ES-I3 (cell line): ENCODE data around the gene HSD11B1.

ENCODE experiments used
- H3K36me3 ChIP-seq: 2 replicates; pipeline ENCODE4 v1.6.1; 2013; ENCODE audit warnings: mild to moderate bottlenecking, low read length, control low read depth, moderate library complexity; ENCODE audit not compliant: insufficient read depth
- H3K4me1 ChIP-seq: 2 replicates; pipeline ENCODE4 v1.6.1; 2013; ENCODE audit warnings: mild to moderate bottlenecking, control low read depth, low read length; ENCODE audit not compliant: insufficient read depth
- H3K9ac ChIP-seq: 2 replicates; pipeline ENCODE4 v1.6.1; 2013; ENCODE audit warnings: low read depth, mild to moderate bottlenecking, low read length, moderate library complexity
- H3K9me3 ChIP-seq: 2 replicates; pipeline ENCODE4 v1.6.1; 2013; ENCODE audit warnings: mild to moderate bottlenecking, low read length, moderate library complexity; ENCODE audit not compliant: control insufficient read depth, insufficient read depth

Gene HSD11B1

GRCh38 chr1:209727785-209728184 is 23.1 kb downstream of the HSD11B1 start:
- H3K9me3 ChIP-seq, result no peaks in the 10 kb centered on the region
- no peaks in the 10 kb centered on the region for H3K4me1 ChIP-seq
- H3K36me3 ChIP-seq, result no peaks in the 10 kb centered on the region
- H3K9ac ChIP-seq, result no peak overlapping the region

- H3K36me3 ChIP-seq, result no peaks in the 10 kb centered on the region
- H3K4me1 ChIP-seq, result no peaks in the 10 kb centered on the region
- no peak overlapping the region for H3K9ac ChIP-seq
- H3K9me3 ChIP-seq, result no peaks in the 10 kb centered on the region
These were observed 23.8 kb downstream of the HSD11B1 start for GRCh38 chr1:209728466-209728865.

GRCh38 chr1:209729436-209729835 is 24.8 kb downstream of the HSD11B1 start:
- Histone ChIP-seq H3K9me3 (no peaks in the 10 kb centered on the region), H3K9ac (no peak overlapping the region), H3K4me1 (no peaks in the 10 kb centered on the region), H3K36me3 (no peaks in the 10 kb centered on the region)

- Histone ChIP-seq H3K9me3 (no peaks in the 10 kb centered on the region), H3K36me3 (no peaks in the 10 kb centered on the region), H3K9ac (no peak overlapping the region), H3K4me1 (no peaks in the 10 kb centered on the region)
These were observed 28.1 kb downstream of the HSD11B1 start for GRCh38 chr1:209732725-209733124.

GRCh38 chr1:209733409-209734192 is 29.0 kb downstream of the HSD11B1 start:
- Histone ChIP-seq H3K4me1 (no peaks in the 10 kb centered on the region), H3K36me3 (no peaks in the 10 kb centered on the region), H3K9me3 (no peaks in the 10 kb centered on the region), H3K9ac (no peak overlapping the region)

- Histone ChIP-seq H3K4me1 (no peaks in the 10 kb centered on the region), H3K9me3 (no peaks in the 10 kb centered on the region), H3K9ac (no peak overlapping the region), H3K36me3 (no peaks in the 10 kb centered on the region)
These were observed 32.0 kb downstream of the HSD11B1 start for GRCh38 chr1:209736490-209737117.

- no peaks in the 10 kb centered on the region for H3K36me3 ChIP-seq
- H3K9me3 ChIP-seq, result no peaks in the 10 kb centered on the region
- no peaks in the 10 kb centered on the region for H3K4me1 ChIP-seq
- H3K9ac ChIP-seq, result no peak overlapping the region
These were observed 32.5 kb downstream of the HSD11B1 start for GRCh38 chr1:209737118-209737505.

- H3K36me3 ChIP-seq, result no peaks in the 10 kb centered on the region
- H3K9me3 ChIP-seq, result no peaks in the 10 kb centered on the region
- H3K4me1 ChIP-seq, result no peaks in the 10 kb centered on the region
- no peak overlapping the region for H3K9ac ChIP-seq
These were observed 33.6 kb downstream of the HSD11B1 start for GRCh38 chr1:209738270-209738669.

- Histone ChIP-seq H3K36me3 (no peaks in the 10 kb centered on the region), H3K4me1 (no peaks in the 10 kb centered on the region), H3K9me3 (no peaks in the 10 kb centered on the region), H3K9ac (no peak overlapping the region)
These were observed 36.5 kb downstream of the HSD11B1 start for GRCh38 chr1:209741193-209741592.

GRCh38 chr1:209741889-209742288 is 37.2 kb downstream of the HSD11B1 start:
- H3K9me3 ChIP-seq, result no peaks in the 10 kb centered on the region
- no peak overlapping the region for H3K9ac ChIP-seq
- no peaks in the 10 kb centered on the region for H3K36me3 ChIP-seq
- no peaks in the 10 kb centered on the region for H3K4me1 ChIP-seq

- Histone ChIP-seq H3K9me3 (no peaks in the 10 kb centered on the region), H3K9ac (no peak overlapping the region), H3K4me1 (no peaks in the 10 kb centered on the region), H3K36me3 (no peaks in the 10 kb centered on the region)
These were observed 37.9 kb downstream of the HSD11B1 start for GRCh38 chr1:209742409-209743144.

- no peak overlapping the region for H3K9ac ChIP-seq
- H3K9me3 ChIP-seq, result no peaks in the 10 kb centered on the region
- no peaks in the 10 kb centered on the region for H3K36me3 ChIP-seq
- H3K4me1 ChIP-seq, result no peaks in the 10 kb centered on the region
These were observed 38.5 kb downstream of the HSD11B1 start for GRCh38 chr1:209743145-209743482.

- no peaks in the 10 kb centered on the region for H3K9me3 ChIP-seq
- no peaks in the 10 kb centered on the region for H3K4me1 ChIP-seq
- no peaks in the 10 kb centered on the region for H3K36me3 ChIP-seq
- no peak overlapping the region for H3K9ac ChIP-seq
These were observed 42.0 kb downstream of the HSD11B1 start for GRCh38 chr1:209746451-209747165.

GRCh38 chr1:209747580-209748262 is 43.1 kb downstream of the HSD11B1 start:
- Histone ChIP-seq H3K9me3 (no peaks in the 10 kb centered on the region), H3K36me3 (no peaks in the 10 kb centered on the region), H3K4me1 (no peaks in the 10 kb centered on the region), H3K9ac (no peak overlapping the region)
